Measurements from ENCODE around the gene MTUS2.
"Not testable (repeated sequence)": the region's sequence is repeated elsewhere in the genome, so short reads cannot be mapped to it uniquely, and the experiment has no call there.

MTUS2 gene

DNA sequence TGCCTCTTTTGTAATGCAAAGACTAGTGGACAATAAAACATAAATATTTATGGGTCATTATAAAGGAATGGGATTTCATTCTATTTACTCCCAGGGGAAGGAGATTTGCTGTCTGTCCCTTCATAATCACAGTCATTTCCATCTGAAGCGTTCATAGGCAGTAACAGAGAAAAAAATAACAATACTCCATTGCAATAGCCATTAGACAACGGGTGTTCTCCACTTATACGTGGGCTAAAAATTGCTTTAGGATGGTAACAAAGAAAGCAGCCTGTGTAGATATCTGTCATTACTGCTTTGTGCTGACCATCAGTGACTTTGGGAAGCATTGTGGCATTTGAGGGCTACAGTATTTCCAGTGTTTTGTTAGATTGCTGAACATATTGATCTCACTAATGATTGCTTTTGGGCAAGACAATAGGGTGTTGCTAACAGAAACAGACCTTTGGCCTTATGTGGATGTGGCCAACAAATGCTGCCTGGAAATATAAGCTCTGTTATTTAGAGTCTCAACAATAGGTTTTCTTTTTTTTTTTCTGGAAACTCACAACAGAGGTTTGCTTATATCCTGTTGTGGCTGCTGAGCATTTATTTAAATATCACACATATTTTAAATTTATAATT, 355.2 kb downstream of the MTUS2 start:
- no peak for DNase-seq

DNA sequence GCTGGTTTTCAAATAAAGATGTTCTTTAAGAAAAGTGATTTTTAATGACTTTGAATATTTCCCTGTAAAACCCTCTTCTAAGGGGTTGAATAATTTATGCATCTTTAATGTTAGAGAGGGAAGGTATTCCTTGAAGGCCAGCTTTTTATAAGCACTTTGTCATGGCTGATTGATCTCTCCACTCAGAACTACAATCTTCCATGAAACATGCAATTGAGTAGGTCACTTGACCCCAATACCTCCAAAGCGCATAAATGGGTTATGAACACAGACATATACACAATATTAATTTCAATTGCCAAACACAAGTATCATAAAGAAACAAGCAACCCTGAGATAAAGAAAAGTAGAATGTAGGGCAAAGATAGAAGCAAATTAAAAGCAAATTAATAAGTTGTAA, 359.9 kb downstream of the MTUS2 start:
- DNase-seq, result no peak

DNA sequence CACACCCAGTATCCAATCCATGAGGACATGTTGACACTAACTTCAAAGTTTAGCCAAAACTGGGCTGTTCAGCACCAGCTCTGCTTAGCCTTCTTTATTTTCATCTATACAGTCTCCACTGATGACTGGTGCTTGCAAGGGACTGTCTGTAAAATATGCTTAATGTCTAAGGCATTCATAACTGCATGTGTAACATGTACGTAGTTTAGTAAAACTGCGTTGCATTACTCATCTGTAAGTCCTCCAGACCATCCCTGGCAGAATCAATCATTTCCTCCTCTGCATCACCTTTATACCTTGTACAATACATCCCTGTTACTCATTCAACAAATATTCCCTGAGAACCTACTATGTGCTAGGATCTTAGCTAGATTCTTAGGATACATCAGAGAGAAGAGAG, 362.1 kb downstream of the MTUS2 start:
- no peak for DNase-seq

- no peak for DNase-seq
Observed at GRCh38 chr13:29185926-29186325, 365.8 kb downstream of the MTUS2 start.

DNA sequence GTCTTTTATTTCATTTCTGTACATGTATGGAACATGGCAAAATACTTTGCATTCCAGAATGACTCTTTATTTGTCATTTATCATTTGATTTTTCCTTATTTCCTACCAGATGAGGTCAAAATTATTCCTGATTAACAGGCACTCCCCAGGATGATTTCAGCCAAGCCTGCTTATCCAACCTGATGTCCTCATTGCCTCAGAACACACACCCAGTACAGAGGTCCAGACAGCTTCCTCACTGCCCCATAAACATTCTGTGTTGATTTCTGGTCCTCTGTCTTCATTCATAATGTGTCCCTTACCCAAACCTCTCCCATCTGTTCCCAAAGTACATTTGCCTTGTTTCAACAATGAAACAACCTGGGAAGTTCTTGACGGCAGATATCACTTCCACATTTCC, 367.4 kb downstream of the MTUS2 start:
- no peak for DNase-seq

- no peak for DNase-seq
Observed at GRCh38 chr13:29190298-29190697, 370.2 kb downstream of the MTUS2 start.

DNA sequence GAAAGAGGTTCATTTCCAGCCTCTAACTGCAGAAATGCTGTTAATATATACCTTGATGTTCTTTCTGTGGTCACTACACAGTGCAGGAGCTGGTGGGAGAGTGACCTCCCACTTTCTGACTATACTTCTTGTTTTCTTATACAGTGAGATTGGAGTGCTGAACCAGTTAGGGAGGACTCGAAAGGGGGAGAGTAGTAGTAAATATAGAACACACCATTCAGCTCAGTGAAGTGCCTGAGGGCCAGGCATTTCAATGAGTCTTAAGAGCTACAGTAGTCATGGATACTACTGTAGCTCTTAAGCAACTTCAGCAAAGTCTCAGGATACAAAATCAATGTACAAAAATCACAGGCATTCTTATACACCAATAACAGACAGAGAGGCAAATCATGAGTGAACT, 372.9 kb downstream of the MTUS2 start:
- no peak for DNase-seq

DNA sequence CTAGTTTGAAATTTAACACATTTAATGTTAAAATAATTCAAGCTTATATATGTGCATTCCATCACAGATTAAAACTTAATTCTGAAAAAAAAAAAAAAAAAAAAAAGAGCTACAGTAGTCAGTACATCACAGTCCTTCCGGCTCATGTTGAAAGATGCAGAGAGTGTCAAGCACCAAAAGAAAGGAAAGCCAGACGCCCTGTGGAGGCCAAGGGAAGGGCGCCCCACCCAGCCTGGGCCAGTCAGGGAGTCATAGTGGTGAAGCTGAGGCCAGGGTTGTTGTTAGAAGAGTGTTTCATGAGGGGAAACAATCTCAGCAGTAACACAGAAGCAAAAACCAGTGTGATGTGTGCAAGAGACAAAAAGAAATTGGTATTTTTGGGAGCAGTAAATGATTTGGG, 375.3 kb downstream of the MTUS2 start:
- no peak for DNase-seq

GRCh38 chr13:29196409-29197074, 376.4 kb downstream of the MTUS2 start:
- DNase-seq, result no peak

GRCh38 chr13:29202753-29203152, 382.6 kb downstream of the MTUS2 start:
- not testable (repeated sequence) for DNase-seq

GRCh38 chr13:29204651-29205050, 384.5 kb downstream of the MTUS2 start:
- no peak for DNase-seq

GRCh38 chr13:29210676-29211075, 390.5 kb downstream of the MTUS2 start:
- no peak for DNase-seq

DNA sequence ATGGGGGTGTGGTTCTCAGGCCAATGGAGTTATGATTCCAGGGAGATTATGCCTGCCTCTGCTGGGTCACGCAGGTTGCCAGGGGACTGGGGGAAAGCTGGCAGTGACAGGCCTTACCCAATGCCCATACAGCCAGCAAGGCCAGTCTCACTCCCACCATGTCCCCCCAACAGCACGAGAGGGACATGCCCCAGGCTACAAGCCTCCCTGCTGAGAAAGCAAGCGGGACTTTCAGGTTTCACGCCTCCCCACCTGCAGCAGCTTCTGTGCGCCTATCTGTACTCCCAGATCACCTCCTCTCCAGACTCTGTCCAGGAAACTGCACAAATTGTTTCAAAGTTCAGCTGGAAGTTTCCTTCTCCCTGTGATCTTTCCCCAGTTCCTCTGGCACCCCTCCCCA, 391.0 kb downstream of the MTUS2 start:
- not testable (repeated sequence) for DNase-seq

GRCh38 chr13:29222458-29222857, 402.3 kb downstream of the MTUS2 start:
- DNase-seq, result no peak

GRCh38 chr13:29224206-29224605, 404.1 kb downstream of the MTUS2 start:
- DNase-seq, result no peak

DNA sequence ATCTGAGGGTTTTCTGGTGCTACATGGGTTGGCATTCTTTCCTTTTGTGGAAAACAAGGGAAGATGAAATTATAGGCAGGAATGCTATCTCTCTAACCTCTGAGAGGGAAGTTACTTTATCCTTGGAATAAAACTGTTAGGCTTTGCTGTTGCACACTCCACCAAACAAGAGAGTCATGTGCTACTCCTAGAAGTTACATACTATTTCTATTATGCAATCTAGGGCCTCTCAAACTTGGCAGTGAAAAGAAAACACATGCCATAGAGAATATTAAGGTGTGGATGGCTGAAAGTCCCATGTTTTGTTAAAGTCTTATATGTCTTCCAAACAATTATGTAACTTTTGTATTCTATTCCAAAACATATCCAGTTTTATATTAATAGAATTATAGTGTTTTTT, 407.4 kb downstream of the MTUS2 start:
- no peak for DNase-seq

GRCh38 chr13:29230299-29230845, 410.2 kb downstream of the MTUS2 start:
- no peak for DNase-seq

DNA sequence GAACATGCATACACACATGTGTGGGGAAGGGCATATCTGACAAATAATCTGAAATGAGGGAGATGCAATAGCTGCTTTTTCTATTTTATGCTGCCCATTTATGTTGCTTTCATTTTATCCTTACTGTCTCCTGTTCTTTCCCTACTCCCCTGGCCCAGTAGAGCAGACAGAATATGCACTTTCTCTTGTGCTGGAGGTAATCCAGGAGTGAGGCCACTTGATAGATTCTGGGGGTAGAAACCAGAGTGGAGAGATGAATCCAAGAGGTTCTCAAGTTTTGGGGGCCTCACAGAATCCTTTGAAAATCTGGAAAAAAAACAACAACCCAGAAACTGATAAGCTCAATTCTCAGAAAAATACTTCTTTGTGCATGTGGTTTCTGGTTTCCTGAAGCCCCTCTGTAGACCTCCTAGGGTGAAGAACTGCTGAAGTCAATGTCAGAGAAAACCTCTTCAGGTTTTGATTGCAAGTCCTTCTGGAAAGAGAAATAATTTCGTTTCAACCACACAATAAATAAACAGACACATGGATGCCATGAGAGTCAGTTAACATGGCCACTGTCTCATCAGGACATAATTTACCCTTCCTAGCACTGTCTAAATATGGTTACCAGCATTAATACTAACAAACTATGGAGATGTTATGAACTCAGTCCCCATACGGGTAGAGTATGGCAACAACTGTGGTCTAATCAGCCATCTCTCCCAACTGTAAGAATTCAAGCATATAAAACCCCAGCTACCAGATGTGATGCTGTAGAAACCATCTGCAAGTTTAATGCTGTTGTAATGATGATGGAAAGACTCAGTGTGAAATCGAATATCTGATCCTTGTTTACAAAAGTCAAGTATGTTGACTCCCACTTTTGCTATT, 419.8 kb downstream of the MTUS2 start:
- DNase-seq, result no peak

DNA sequence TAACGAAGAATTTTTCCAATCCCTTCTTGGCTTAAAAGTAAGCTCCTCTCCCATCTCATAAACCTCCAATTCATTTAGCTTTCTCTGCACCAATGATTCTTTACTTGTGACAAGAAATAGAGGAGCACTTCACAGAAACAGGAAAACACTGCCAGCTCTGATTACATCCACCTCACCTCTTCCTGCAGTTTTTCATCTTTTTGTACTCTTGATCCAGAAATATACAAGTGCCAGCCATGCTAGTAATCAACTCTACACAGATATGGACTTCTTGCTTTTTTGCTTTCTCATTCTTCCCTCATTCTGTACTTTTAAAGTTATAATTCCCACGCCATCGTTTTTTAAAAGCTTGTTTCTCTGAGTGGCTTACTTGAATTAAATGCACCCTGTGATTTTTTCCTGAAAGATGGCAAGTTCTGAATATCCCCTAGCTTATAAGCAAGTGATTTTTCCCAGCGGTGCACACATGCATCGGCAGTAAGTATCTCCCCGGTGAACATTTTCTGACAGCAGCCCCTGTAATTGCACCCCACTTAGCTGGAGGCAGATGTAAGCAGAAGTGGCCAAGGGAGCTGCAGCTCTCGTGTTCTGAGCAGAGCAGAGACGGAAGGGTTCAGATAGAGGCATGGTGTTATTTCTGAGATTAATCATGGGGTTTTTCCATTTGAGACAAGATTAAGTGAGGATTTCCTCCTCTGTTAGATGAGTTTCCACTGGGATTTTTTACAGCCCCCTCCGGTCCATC, 434.7 kb downstream of the MTUS2 start:
- DNase-seq, result peak; percentile 2

DNA sequence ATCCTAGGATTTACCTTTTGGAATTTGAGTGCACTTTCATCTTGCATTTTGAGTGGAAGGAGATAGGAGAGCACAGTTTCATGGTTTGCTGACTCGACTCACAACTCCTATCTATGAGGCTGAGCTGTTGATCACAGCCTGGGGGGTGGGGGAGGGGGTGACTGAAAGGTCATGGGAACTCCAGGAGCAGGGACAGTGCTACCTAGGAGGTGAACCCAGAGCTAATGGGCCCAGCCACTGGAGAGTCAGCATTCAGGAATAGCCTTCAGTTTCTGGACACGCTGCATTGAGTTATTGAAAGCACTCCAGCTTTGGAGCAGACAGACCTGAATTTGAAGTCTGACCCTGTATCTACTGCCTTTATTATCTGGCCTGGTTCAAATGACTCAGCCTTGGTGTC, 435.4 kb downstream of the MTUS2 start:
- DNase-seq, result no peak

DNA sequence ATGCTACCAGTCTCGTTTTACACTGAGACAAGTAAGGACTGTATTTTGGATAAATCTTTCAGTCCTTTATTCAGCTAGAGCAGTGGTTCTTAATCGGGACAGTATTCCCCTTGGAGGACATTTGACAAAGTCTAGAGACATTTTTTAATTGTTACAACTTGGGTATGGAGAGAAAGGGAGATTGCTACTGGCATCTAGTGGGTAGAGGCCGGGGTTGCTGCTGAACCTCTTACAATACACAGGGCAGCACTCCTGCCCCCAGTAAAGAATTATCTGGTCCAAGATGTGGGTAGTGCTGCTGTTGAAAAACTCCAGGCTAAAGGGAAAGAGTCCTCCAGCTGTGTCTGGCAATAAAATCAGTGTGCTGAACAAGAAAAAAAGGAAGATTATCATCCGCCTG, 440.5 kb downstream of the MTUS2 start:
- DNase-seq, result no peak

DNA sequence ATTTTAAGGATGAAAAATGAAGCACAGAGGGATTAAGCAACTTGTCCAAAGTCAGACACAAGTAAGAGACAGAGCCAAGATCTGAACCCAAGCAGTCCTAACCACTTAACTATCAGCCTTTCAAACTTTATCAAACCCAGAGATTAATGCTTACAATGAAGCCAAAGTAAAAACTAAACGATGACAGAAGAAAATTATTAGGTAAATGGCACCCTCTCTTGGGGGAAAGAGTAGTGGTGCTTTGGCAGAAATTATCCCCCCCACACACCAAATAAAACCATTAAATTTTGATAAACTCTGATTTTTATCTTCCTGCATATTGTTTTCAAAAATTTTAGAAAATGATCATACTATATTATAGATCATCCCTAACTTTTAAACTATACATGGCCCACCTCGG, 446.1 kb downstream of the MTUS2 start:
- DNase-seq, result no peak
